Activated CD4-positive, alpha-beta T cell treated with anti-CD3 and anti-CD28 coated beads for 48 hours (primary cell): ENCODE data around the gene NIPAL4.
"Not testable (repeated sequence)": the region's sequence is repeated elsewhere in the genome, so short reads cannot be mapped to it uniquely, and the experiment has no call there.

Experiments used
- DNase-seq: peaks from one replicate; pipeline ENCODE4 v3.0.0-alpha.2; 2020

Gene NIPAL4

GRCh38 chr5:157459715-157460599 lies at the start of gene NIPAL4:
TSS of gene NIPAL4 (plus strand) at chr5:157460213. CDS start at chr5:157460321, 108 bp downstream.
- peak; percentile 55 for DNase-seq

- DNase-seq = no peak
Observed at GRCh38 chr5:157415838-157416237, 44.2 kb upstream of the NIPAL4 start.

- not testable (repeated sequence) for DNase-seq
Observed at GRCh38 chr5:157419521-157419920, 40.5 kb upstream of the NIPAL4 start.

- not testable (repeated sequence) for DNase-seq
Observed at GRCh38 chr5:157429920-157430319, 30.1 kb upstream of the NIPAL4 start.

GRCh38 chr5:157431544-157432200 lies 28.3 kb upstream of the NIPAL4 start:
- peak; percentile 18 for DNase-seq

GRCh38 chr5:157434096-157434495 lies 25.9 kb upstream of the NIPAL4 start:
- no peak for DNase-seq

GRCh38 chr5:157443041-157443549 lies 16.9 kb upstream of the NIPAL4 start:
- DNase-seq = no peak

- DNase-seq = no peak
Observed at GRCh38 chr5:157444224-157444623, 15.8 kb upstream of the NIPAL4 start.

- no peak for DNase-seq
Observed at GRCh38 chr5:157445745-157446411, 14.1 kb upstream of the NIPAL4 start.

- DNase-seq = no peak
Observed at GRCh38 chr5:157446412-157446935, 13.5 kb upstream of the NIPAL4 start.

GRCh38 chr5:157447201-157447637 lies 12.8 kb upstream of the NIPAL4 start:
- DNase-seq = no peak

GRCh38 chr5:157449011-157449723 lies 10.8 kb upstream of the NIPAL4 start:
- no peak for DNase-seq

GRCh38 chr5:157450024-157450423 lies 10.0 kb upstream of the NIPAL4 start:
- DNase-seq = no peak

- no peak for DNase-seq
Observed at GRCh38 chr5:157451806-157452205, 8.2 kb upstream of the NIPAL4 start.

GRCh38 chr5:157454273-157454672 lies 5.7 kb upstream of the NIPAL4 start:
- DNase-seq = no peak

GRCh38 chr5:157455057-157455456 lies 5.0 kb upstream of the NIPAL4 start:
- DNase-seq = no peak

- DNase-seq = no peak
Observed at GRCh38 chr5:157456301-157456700, 3.7 kb upstream of the NIPAL4 start.

GRCh38 chr5:157457391-157457790 lies 2.6 kb upstream of the NIPAL4 start:
- no peak for DNase-seq

GRCh38 chr5:157458835-157459234 lies 1.2 kb upstream of the NIPAL4 start:
- DNase-seq = no peak

- no peak for DNase-seq
Observed at GRCh38 chr5:157460921-157461792, 1.1 kb downstream of the NIPAL4 start.

- DNase-seq = no peak
Observed at GRCh38 chr5:157463081-157463480, 3.1 kb downstream of the NIPAL4 start.
